HG02970 (cell line): ENCODE measurements around the gene TNFAIP8L2.

Source experiments
- ATAC-seq: cut with Tn5 transposase; IDR thresholded peaks from one replicate; pipeline ENCODE4 v1.9.1; 2021; ENCODE audit warnings: mild to moderate bottlenecking, moderate library complexity, moderate number of reproducible peaks; ENCODE audit not compliant: unreplicated experiment, low FRiP score

The TNFAIP8L2 gene

GRCh38 chr1:151145304-151146071, 11.0 kb upstream of the TNFAIP8L2 start:
- ATAC-seq: no peak

GRCh38 chr1:151146072-151146411, 10.4 kb upstream of the TNFAIP8L2 start:
- ATAC-seq: no peak

- ATAC-seq: peak; percentile 86
These were observed 9.9 kb upstream of the TNFAIP8L2 start, which contains the start of gene SEMA6C for GRCh38 chr1:151146412-151147131. TSS of gene SEMA6C (minus strand) at chr1:151146631. CDS start at chr1:151142621, 4,010 bp downstream.

- ATAC-seq: no peak
These were observed 9.3 kb upstream of the TNFAIP8L2 start for GRCh38 chr1:151147132-151147503.

GRCh38 chr1:151147665-151148064, 8.8 kb upstream of the TNFAIP8L2 start:
- ATAC-seq: no peak

- ATAC-seq: no peak
These were observed 650 bp downstream of the TNFAIP8L2 start for GRCh38 chr1:151157067-151157531.

- no peak for ATAC-seq
These were observed 1.9 kb downstream of the TNFAIP8L2 start for GRCh38 chr1:151158326-151158725.

- ATAC-seq: no peak
These were observed 2.4 kb downstream of the TNFAIP8L2 start for GRCh38 chr1:151158751-151159251.

- no peak for ATAC-seq
These were observed 2.9 kb downstream of the TNFAIP8L2 start for GRCh38 chr1:151159373-151159772.

- no peak for ATAC-seq
These were observed 8.4 kb downstream of the TNFAIP8L2 start for GRCh38 chr1:151164732-151165280.

- ATAC-seq: no peak
These were observed 8.9 kb downstream of the TNFAIP8L2 start for GRCh38 chr1:151165281-151165737.

GRCh38 chr1:151165738-151166504, 9.5 kb downstream of the TNFAIP8L2 start, which contains the start of the genes LYSMD1 and SCNM1:
TSS of gene LYSMD1 (minus strand) at chr1:151165902. CDS start at chr1:151165258, 644 bp downstream.
TSS of gene SCNM1 (plus strand) at chr1:151166144. CDS start at chr1:151166153, 9 bp downstream.
- ATAC-seq: peak; percentile 88

- ATAC-seq: no peak
These were observed 10.1 kb downstream of the TNFAIP8L2 start for GRCh38 chr1:151166505-151166956.

GRCh38 chr1:151167116-151167515, 10.7 kb downstream of the TNFAIP8L2 start:
- no peak for ATAC-seq

- no peak for ATAC-seq
These were observed 14.7 kb downstream of the TNFAIP8L2 start for GRCh38 chr1:151171190-151171589.

- no peak for ATAC-seq
These were observed 18.7 kb downstream of the TNFAIP8L2 start for GRCh38 chr1:151175041-151175741.

GRCh38 chr1:151175863-151176262, 19.4 kb downstream of the TNFAIP8L2 start, which contains the start of gene TMOD4:
TSS of gene TMOD4 (minus strand) at chr1:151175981. CDS start at chr1:151174875, 1,106 bp downstream.
- ATAC-seq: no peak

- ATAC-seq: no peak
These were observed 20.1 kb downstream of the TNFAIP8L2 start for GRCh38 chr1:151176514-151177045.

GRCh38 chr1:151184211-151184610, 27.8 kb downstream of the TNFAIP8L2 start:
- ATAC-seq: no peak
